C4-2B (cell line): ENCODE results near the gene WBP1L.

Source experiments
- CTCF ChIP-seq: fragments of 450-650 bp; conservative IDR thresholded peaks from 2 replicates; pipeline ENCODE4 v1.5.1; 2017; ENCODE audit warnings: mild to moderate bottlenecking
- ZFX ChIP-seq: fragments of 450-650 bp; IDR thresholded peaks from 2 replicates; pipeline ENCODE4 v1.6.1; 2017

- TF ChIP-seq CTCF (no peak), ZFX (no peak)
Observed at GRCh38 chr10:102744374-102745051, 765 bp downstream of the WBP1L start.
